Bone marrow (tissue), 2 donors: ENCODE measurements around the gene CIB2.
"Not testable (repeated sequence)": the region's sequence is repeated elsewhere in the genome, so short reads cannot be mapped to it uniquely, and the experiment has no call there.

Experiments
- DNase-seq, 2 donors: peaks; one replicate each; lab custom pipeline; 2025; lab: John Stamatoyannopoulos, UW

Gene CIB2

GRCh38 chr15:78131295-78132061 lies at the start of gene CIB2:
CIB2 (minus strand) TSS chr15:78131445; CDS start chr15:78131215, 230 bp downstream.
- peak; percentile 59 for DNase-seq

GRCh38 chr15:78179906-78180305 lies 48.7 kb upstream of the CIB2 start:
- no peak for DNase-seq

GRCh38 chr15:78179286-78179840 lies 48.1 kb upstream of the CIB2 start:
- DNase-seq: no peak

GRCh38 chr15:78178064-78178463 lies 46.8 kb upstream of the CIB2 start:
- DNase-seq: no peak

GRCh38 chr15:78177447-78177873 lies 46.2 kb upstream of the CIB2 start:
- no peak for DNase-seq

GRCh38 chr15:78175330-78175729 lies 44.1 kb upstream of the CIB2 start:
- DNase-seq: no peak

- peak in 1 of 2 donors; percentile 69 for DNase-seq
Observed at GRCh38 chr15:78174401-78174800, 43.2 kb upstream of the CIB2 start.

GRCh38 chr15:78171864-78172472 lies 40.7 kb upstream of the CIB2 start:
- DNase-seq: no peak

GRCh38 chr15:78170848-78171773 lies 39.9 kb upstream of the CIB2 start:
- DNase-seq: peak in 1 of 2 donors; percentile 7

GRCh38 chr15:78168608-78169007 lies 37.4 kb upstream of the CIB2 start:
- no peak for DNase-seq

GRCh38 chr15:78167227-78167888 lies 36.1 kb upstream of the CIB2 start:
- DNase-seq: peak in 1 of 2 donors; percentile 8

GRCh38 chr15:78164010-78164409 lies 32.8 kb upstream of the CIB2 start:
- no peak for DNase-seq

GRCh38 chr15:78162038-78162437 lies 30.8 kb upstream of the CIB2 start:
- no peak for DNase-seq

- no peak for DNase-seq
Observed at GRCh38 chr15:78159395-78159794, 28.1 kb upstream of the CIB2 start.

- DNase-seq: no peak
Observed at GRCh38 chr15:78157203-78157602, 26.0 kb upstream of the CIB2 start.

- no peak for DNase-seq
Observed at GRCh38 chr15:78156653-78157052, 25.4 kb upstream of the CIB2 start.

GRCh38 chr15:78155355-78155939 lies 24.2 kb upstream of the CIB2 start:
- DNase-seq: no peak

- no peak for DNase-seq
Observed at GRCh38 chr15:78154955-78155354, 23.7 kb upstream of the CIB2 start.

GRCh38 chr15:78151075-78151474 lies 19.8 kb upstream of the CIB2 start:
- DNase-seq: not testable (repeated sequence)

- DNase-seq: no peak
Observed at GRCh38 chr15:78149805-78150751, 18.8 kb upstream of the CIB2 start.
